HG03135 (cell line): ENCODE measurements around the gene KDM4C.
A peak's percentile ranks its signal among the peaks of the same experiment; 100 is the strongest.

Source experiments
- ATAC-seq: cut with Tn5 transposase; IDR thresholded peaks from one replicate; pipeline ENCODE4 v1.9.1; 2021; ENCODE audit warnings: mild to moderate bottlenecking, moderate library complexity; ENCODE audit not compliant: unreplicated experiment

KDM4C gene

GRCh38 chr9:6961845-6962522 lies 204.2 kb downstream of the KDM4C start:
- no peak for ATAC-seq

- ATAC-seq: no peak
Measured at GRCh38 chr9:6965566-6965965, 207.8 kb downstream of the KDM4C start.

- no peak for ATAC-seq
Measured at GRCh38 chr9:6968271-6968670, 210.5 kb downstream of the KDM4C start.

GRCh38 chr9:6969805-6970204 lies 212.0 kb downstream of the KDM4C start:
- ATAC-seq: no peak

- no peak for ATAC-seq
Measured at GRCh38 chr9:6973089-6973488, 215.3 kb downstream of the KDM4C start.

GRCh38 chr9:6973762-6974161 lies 216.0 kb downstream of the KDM4C start:
- peak; percentile 99 for ATAC-seq

GRCh38 chr9:6975198-6975597 lies 217.4 kb downstream of the KDM4C start:
- no peak for ATAC-seq

- ATAC-seq: no peak
Measured at GRCh38 chr9:6977761-6978160, 220.0 kb downstream of the KDM4C start.

- ATAC-seq: no peak
Measured at GRCh38 chr9:6978591-6978990, 220.8 kb downstream of the KDM4C start.

GRCh38 chr9:6984941-6985578 lies 227.3 kb downstream of the KDM4C start:
- ATAC-seq: no peak

- no peak for ATAC-seq
Measured at GRCh38 chr9:6986141-6986815, 228.5 kb downstream of the KDM4C start.

GRCh38 chr9:6987381-6987780 lies 229.6 kb downstream of the KDM4C start:
- no peak for ATAC-seq

- ATAC-seq: no peak
Measured at GRCh38 chr9:6991418-6991817, 233.6 kb downstream of the KDM4C start.

- no peak for ATAC-seq
Measured at GRCh38 chr9:6996061-6996854, 238.5 kb downstream of the KDM4C start.

- ATAC-seq: no peak
Measured at GRCh38 chr9:6997330-6997729, 239.6 kb downstream of the KDM4C start.

- no peak for ATAC-seq
Measured at GRCh38 chr9:6999794-7000193, 242.0 kb downstream of the KDM4C start.

- no peak for ATAC-seq
Measured at GRCh38 chr9:7001571-7001970, 243.8 kb downstream of the KDM4C start.

- no peak for ATAC-seq
Measured at GRCh38 chr9:7003861-7004260, 246.1 kb downstream of the KDM4C start.

GRCh38 chr9:7006417-7006816 lies 248.6 kb downstream of the KDM4C start:
- ATAC-seq: no peak

- ATAC-seq: no peak
Measured at GRCh38 chr9:7008411-7008810, 250.6 kb downstream of the KDM4C start.

GRCh38 chr9:7009065-7009464 lies 251.3 kb downstream of the KDM4C start:
- no peak for ATAC-seq
